Ureter (tissue), 1 donor: Measurements from ENCODE around the gene IFNLR1. TPM values are rescaled to one million over a fixed set of nuclear protein-coding genes. Genes with fewer than 3 reads are reported as not detected.

Source experiments
- DNase-seq: peaks from one replicate; pipeline ENCODE4 v3.0.0-alpha.2; 2020; ENCODE audit warnings: low spot score
- total RNA-seq: library from RNA; stranded (reverse); gene quantifications from one replicate; pipeline ENCODE4 v1.2.4, GENCODE V29; 2023
- donor health status: DM: yes; HTN: yes; CAD: no.

The IFNLR1 gene
- total RNA-seq, 1 donor from 2014 or later, result 4.6 TPM

GRCh38 chr1:24177161-24177560, 9.9 kb downstream of the IFNLR1 start:
- no peak for DNase-seq

GRCh38 chr1:24175033-24175755, 11.9 kb downstream of the IFNLR1 start:
- no peak for DNase-seq

DNA sequence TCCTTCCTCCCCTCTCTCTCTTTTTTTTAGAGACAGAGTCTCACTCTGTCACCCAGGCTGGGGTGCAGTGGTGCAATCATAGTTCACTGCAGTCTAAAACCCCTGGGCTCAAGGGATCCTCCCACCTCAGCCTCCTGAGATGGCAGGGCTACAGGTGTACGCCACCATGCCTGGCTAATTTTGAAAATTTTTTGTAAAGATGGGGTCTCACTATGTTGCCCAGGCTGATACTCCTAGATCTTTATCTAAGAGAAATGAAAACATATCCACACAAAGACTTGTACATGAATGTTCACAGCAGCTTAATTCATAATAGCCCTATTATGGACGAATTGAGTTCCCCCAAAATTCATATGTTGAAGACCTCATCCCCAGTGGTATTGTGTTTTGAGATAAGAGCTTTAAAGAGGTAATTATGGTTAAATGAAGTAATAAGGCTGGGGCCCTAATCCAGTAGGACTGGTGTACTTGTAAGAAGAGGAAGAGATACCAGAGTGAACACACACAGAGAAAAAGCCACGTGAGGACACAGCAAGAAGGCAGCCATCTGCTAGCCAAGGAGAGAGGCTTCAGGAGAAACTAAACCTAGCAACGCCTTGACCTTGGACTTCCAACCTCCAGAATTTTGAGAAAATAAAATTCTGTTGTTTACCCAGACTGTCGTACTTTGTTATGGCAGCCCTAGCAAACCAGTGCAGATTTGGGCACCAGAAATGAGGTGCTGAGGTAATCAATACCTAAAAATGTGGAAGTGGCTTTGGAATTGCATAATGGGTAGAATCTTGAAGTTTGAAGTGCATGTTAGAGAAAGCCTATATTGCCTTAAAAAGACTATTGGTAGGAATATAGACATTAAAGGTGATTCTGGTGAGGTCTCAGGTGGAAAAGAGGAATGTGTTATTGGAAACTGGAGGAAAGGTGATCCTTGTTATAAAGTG, 13.2 kb downstream of the IFNLR1 start:
- DNase-seq, result no peak

DNA sequence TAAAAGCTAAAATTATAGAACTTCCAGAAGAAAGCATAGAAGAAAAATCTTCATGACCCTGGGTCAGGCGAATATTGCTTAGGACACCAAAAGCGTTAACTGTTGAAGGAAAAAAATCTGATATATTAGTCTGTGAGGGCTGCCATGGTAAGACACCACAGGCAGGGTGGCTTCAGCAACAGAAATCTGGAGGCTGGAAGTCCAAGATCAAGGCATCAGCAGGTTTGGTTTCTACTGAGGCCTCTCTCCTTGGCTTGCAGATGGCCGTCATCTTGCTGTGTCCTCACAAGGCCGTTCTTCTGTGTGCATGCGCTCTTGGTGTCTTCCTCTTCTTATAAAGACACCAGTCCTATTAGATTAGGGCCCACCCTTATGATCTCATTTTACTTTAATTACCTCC, 14.5 kb downstream of the IFNLR1 start:
- DNase-seq, result no peak

GRCh38 chr1:24169286-24169685, 17.8 kb downstream of the IFNLR1 start:
- no peak for DNase-seq

GRCh38 chr1:24168245-24168644, 18.8 kb downstream of the IFNLR1 start:
- DNase-seq, result no peak

GRCh38 chr1:24167008-24167407, 20.1 kb downstream of the IFNLR1 start:
- DNase-seq, result no peak

DNA sequence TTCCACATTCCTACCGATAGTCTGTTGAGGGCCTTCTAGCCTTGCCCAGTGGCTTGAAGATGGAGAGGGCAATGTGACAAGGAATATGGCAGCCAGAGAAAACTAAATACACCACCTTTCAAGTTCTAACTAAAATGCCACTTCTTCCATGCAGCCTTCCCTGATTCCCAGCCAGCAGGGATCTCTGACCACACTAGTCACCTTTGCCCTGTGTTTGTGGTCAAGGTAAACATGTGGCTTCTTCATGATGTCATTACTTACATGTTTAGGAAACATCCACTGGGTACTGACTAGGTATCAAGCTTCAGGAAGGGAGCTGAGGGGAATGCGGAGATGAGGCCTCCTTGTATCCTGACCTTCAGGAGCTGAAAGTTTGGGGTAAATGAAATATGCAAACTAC, 21.6 kb downstream of the IFNLR1 start:
- no peak for DNase-seq

DNA sequence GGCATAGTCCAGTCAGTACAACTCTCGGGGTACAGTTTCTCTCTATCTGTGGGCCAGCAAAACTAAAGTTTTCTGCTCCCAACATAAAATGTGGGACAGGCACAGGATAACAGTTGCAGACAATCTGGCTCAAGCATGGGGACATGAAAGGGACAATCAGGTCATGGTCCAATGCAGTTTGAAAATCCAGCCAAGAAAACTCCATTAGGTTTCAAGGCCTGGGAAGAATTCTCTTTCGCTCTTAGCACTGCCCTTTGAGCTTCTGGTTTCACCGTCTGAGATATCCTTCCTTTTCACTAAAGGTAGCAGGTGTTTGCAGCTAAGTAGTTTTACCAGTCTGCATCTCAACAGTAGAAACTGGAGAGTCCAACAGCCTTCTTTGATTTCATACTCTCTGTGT, 23.1 kb downstream of the IFNLR1 start:
- DNase-seq, result no peak

DNA sequence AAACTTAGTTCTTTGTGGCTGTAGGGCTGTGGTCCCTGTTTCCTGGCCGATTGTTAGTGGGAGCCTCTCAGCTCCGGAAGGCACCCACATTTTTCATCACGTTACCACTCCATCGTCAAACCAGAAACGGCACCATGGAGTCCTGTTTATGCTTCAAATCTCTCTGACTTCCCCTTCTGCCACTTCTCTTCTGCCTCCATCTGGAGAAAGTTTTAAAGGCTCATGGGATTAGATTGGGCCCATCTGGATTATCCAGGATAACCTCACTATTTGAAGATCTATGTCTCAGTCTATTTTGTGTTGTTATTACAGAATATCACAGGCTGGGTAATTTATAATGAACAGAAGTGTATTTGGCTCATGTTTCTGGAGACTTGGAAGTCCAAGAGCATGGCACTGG, 24.9 kb downstream of the IFNLR1 start:
- no peak for DNase-seq

DNA sequence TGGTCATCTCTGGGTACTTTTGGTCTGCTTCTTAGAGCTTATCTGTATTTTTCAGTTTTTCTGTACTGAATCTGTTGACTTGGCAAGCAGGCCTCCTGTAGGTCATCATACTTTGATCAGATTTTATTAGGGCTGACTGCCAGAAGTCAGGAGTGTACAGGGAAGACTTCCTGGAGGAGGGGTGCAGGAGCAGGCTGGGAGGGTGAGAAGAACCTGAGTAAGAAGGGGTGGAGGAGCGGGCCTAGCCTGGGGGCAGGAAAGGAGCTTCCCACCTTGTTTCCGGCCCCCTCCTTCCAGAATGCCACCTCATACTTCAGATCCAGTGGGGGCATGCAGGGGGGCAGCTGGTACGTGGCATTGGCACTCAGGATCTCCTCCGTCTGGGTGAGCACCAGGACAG, 25.8 kb downstream of the IFNLR1 start:
- DNase-seq, result no peak

- no peak for DNase-seq
Observed at GRCh38 chr1:24159366-24159765, 27.7 kb downstream of the IFNLR1 start.

DNA sequence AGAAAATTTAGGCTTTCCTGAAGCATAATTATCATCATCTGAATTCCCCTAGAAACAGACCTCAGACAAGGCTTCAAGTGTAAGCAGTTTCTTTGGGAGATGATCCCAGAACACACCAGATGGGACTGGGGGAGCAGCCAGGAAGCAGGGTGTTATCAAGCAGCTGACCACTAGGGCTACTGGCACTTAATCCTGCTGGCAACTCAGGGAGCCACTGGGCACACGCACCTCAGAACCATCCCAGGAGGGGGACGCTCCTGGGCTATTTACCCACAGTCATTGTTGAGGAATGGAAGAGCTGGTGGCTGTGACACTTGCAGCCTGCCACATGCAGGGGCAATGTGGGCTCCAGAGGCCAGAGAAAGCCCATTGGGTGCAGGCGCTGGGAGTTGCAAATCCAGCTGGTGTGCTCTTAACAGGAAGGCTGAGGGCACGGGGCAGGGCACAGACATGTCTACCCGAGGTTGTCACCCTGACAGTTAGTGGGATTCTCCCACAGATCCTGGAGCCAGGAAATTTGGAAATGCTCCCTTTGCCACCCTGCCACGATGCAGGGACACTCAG, 29.1 kb downstream of the IFNLR1 start:
- DNase-seq, result no peak

DNA sequence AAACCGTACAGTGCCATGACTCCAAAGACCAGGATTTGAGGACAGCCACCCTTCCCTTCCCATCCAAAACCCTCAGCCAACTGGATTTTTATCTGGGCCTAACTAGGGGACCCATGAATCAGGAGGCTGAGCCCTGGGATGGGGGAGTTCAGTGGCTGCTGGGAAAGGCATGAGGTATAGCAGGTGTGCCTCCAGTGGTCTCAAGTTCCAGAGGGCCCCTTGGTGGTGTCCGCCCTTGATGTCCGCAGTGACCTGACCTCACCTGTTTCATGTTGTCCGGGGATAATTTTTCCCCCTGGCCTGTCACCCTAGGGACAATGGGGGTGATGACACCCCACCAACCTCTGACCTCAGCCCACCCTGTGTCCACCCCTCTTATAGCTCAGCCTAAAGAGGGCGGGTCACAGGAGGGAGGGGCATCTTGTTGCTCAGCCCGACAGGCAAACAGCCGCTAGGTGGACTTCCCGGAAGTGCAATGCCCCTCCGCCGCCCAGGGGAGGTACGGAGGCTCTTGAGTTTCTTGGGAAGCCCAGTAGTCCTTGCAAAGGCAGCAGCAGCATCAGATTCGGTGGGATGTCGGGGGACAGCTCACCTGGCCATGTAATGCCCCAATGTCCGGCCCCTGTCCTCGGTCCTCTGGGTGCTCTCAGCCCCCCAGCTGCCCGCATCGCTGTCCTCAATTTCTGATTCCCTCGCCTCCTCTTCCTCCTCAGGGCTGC, 30.4 kb downstream of the IFNLR1 start:
- DNase-seq, result no peak

- no peak for DNase-seq
Observed at GRCh38 chr1:24155011-24155782, 31.9 kb downstream of the IFNLR1 start.

GRCh38 chr1:24154215-24154614, 32.9 kb downstream of the IFNLR1 start:
- DNase-seq, result no peak

- no peak for DNase-seq
Observed at GRCh38 chr1:24152631-24153494, 34.2 kb downstream of the IFNLR1 start.

DNA sequence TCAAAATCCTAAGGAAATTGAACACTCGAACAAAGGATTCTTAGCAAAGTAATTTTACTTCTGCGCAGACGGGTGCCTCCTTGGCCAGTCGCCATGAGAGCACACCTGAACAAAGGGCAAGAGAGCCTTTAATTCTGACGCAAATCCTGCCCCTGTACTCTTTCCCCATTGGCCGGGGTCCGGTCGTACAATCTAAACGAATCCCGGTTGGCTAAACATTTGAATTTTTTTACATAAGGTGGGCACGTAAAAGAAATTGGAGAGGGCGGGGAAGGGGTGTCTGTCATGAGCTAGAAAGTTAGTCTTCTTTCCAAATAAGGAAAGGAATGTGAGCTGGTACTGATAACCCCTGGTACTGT, 35.9 kb downstream of the IFNLR1 start:
- no peak for DNase-seq

DNA sequence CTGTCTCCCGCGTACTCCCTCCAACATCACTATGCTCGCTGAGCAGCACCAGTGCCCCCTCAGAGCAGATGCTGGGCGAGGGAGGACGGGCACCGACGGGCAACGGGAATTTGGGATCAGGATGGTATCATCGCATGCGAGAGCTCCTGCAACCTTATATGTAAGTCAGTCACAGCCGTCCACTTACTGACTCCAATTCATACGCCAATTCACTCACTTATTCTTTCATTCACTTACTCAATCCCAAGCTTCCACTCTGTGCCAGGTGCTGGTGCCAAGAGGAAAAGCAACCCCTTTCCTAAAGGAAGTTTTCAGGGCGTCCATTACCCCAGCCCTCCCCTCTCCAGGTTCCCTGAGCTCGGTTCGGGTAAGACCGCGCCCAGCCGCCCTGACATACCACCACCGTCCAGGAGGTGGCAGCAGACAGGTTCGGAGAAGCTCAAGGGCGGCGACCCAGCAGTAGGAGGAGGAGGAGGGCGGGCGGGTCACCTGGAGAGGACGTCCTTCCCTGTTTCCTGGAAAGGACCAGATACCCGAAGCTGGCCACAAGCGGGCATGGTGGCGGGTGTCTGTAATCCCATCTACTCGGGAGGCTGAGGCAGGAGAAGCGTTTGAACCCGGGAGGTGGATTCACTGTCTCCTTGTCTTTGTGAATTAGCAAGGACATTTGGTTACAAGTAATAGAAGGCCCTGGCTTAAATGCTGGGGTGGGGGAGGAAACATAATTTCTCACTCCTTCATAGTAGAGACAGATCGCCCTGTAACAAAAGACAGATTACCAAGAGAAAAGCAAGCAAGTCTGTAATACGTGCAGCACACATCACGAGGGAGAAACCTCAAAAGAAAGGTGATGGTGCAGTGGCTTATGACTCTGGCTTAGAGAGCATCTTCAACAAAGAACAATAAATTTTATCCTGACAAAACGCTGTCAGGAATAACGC, 36.6 kb downstream of the IFNLR1 start:
- DNase-seq, result peak; percentile 91
